Tongue (tissue), 2 donors: Measurements from ENCODE around the gene CRACR2A. TPM values are rescaled to one million over a fixed set of nuclear protein-coding genes. Genes with fewer than 3 reads are reported as not detected.

ENCODE experiments used
- DNase-seq: peaks from one replicate; pipeline ENCODE4 v3.0.0-alpha.2; 2015
- total RNA-seq: library from RNA; depleted of rRNA; stranded (reverse); fragments of >200 nt; gene quantifications from one replicate; pipeline ENCODE4 v1.2.3, GENCODE V29; 2014

CRACR2A gene
- total RNA-seq, 1 donor from 2014 or later: 5.1 TPM

DNA sequence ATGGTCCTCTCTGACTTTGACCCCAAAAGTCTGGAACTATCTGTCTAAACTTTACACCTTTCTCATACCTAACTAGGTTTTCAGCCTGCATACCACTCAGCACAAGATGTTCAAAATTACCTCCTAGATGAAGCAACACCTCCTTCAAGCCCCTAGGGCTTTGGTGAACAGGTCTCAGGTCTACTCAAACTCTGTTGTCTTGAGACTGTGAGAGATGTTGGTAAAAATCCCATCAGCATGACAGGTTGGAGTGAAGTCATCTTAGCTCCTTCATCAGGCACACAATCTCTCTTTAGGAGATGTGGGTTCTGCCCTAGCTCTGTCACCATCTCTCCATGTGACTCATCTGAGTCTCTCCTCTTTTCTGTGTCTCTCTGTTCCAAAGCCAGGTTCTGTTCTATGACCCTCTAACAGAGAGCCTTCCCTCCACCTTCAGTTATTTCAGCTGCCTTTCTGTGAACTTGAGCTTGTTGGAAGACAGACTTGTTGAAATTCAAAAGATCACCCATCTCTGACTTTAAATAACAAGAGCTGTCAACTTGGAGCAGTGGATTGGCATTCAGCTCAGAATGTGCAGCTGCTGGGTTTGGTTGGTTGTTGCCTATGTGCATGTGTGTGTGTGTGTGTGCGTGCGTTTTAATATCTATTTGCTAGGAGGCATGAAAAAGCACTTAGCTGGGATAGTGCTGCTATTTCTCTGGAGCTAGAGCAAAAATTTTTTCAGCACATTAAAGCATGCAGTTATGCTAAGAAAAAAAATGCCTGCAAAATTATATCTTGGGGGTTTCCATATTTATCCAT lies 130.7 kb downstream of the CRACR2A start:
- peak; percentile 72 for DNase-seq

DNA sequence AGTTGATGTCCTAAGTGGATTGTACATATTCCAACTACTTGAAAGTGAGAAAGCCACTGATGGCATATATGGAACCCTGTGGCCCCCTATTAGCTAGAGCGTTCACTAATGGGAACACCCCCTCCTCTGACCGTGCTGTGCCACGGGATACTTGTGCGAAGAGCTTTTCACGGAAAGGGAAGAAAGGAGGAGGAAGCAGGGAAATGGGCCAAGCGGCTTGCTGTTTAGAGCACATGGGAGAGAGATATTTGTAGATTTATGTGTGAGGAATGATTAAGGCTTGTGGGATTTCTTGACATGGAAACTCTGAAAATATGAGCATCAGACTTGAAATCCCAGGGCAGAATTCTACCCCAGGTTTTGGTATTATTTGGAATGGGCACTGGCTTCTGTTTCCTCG lies 132.1 kb downstream of the CRACR2A start:
- no peak for DNase-seq

DNA sequence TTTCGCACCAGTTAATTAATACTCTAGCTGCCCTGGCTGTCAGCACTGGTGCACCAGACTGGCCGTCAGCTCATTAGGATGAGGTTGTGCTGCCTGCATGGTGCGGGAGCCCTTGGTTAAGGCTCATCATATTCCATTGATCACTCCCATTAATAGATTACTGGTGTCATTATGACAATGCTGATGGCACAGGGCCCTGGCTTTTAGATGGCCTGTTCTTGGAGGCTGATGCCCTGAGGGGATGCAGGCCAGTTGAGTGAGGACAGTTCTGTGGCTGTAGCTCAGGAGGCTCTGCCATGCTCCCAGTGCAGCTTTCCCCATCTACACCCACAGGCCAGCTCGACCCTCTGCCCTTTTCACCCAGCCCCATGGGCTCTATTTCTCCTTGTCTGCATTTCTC lies 135.3 kb downstream of the CRACR2A start:
- no peak for DNase-seq

DNA sequence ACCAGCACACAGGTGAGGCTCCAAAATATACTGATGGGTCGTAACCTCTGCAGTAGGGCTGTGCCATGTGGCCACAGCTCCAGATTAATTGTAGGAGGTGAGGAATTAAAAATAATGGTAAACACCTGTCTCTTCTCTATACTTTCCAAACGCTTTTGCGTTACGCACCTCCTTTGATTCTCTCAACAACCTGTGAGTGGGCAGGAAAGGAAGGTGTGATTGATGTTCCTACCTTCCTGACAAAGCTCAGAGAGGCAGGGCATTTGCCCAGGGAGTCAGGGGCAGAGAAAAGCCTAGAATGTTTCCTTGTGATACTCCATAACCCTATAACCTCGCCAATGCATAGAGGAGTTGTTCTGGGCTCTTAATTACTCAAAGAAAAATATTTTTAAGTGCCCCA lies 137.0 kb downstream of the CRACR2A start:
- DNase-seq: no peak

DNA sequence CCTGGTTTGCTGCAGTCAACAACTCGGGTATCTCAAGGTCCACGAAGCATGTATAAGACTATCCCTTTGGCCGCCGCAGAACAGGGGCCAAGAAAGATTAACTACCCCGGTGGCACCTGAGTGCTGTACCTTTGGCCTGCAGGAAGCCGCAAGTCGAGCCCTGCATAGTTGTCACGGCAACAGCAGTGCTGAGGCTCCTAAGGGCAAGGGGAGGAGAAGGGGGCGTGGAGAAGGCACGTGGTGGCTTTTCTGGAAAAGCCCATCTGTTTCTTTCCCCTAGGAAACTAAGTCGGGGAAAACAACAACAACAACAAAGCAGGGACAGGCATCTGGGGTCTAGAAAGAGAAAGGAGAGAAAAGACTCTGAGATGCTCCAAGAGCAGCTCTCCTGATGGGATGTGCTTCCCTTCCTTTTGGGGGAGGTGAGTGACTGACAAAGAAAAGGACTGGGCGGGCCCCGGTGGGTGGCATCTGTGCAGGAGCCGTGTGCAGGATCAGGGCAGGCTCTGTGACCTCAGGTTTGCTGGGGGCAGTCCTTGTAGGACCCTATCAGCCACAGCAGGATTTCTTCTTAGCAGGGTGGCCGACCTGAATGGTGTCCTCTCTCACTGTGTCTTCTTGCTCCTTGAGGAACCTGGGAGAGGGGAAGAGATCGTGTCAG lies 138.0 kb downstream of the CRACR2A start:
- no peak for DNase-seq

DNA sequence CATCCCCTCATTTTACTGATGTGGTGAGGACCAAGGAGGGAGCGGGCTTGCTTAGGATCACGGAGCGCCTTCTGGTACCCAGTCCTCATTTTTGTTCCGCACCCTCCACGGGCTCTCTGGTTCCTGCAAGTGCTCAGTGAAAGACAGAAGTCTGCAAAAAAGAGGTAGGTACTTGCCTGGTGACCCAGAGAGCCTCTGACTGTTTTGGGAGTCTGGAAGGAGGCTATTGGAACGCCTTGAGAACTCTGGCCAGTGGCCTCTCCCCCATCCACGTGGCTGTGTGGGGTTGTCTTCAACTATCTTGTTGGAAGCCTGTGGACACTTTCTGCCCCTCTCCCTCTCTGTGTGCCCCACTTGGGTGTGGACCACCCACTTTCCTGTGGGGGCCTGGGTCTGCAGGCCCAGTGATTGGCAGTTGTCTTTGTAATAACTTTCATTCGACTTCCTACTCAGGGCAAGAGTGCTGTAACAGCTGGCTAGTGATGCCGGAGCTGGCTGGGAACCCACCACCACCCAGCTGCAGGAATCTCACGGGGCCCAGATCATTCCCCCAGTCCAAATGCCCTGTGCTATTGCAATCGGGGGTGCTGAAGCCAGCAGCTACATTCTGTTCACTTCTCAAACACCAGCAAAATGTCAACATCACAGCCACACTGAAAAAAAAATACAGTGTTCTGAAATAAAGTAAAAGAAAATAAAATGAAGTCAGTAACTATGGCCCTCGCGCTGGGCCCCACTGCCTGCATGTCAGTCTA lies 139.1 kb downstream of the CRACR2A start:
- DNase-seq: no peak

DNA sequence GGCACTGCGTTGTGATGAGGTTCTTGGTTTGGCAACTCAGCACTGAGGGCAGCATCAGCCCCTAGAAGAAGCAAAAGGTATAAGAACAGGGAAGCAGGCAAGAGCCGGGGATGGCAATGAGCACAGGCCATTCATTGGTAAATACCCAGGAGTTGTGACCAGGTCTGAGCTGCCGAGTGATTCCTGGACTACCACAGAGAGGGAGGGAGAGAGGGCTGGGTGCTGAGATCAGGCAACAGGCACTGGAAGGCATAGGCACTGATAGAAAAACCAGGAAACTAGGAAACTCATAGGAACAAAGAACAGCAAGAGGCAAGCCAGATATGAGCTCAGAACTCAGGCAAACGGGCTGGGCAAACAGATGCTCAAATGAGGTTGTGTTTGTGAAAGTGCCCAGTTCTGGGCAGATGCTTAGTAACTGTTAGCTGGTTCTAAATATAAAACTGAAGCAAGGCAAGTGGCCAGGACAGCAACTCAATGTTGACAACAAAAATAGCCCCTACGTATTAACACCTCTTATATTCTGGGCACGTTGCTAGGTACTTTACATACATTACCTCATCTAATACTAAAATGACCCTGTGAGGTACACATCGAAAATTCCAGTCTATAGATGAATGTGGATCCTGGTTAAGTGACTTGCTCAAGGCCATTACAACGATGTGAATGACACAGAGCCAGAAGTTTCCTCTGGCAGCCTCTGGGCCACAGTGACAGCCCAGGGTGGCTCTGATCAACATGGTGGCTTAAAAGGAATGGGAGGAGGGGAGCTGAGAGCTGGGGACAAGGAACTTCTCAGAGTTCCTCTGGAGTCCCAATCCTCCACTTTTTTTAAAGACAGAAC lies 140.8 kb downstream of the CRACR2A start:
- DNase-seq: peak; percentile 23

DNA sequence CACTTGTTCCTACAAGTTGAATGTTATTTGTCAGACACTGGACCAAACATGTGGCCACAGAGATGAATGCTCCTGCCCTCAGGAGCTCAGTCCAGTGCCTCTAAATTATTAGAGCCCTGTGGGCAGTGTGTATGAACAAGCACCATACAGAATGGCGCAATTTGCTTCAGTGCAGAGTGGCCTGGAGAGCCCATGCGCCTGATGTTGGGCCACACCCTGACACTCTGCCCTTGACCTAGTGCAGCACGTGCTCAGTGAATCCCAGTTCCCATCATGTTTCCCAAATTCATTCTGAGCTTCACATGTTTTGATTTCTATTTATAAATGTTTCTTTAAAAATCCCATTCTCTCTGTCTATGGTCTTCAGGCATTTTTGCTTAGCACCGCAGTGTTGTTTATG lies 145.1 kb downstream of the CRACR2A start:
- no peak for DNase-seq

DNA sequence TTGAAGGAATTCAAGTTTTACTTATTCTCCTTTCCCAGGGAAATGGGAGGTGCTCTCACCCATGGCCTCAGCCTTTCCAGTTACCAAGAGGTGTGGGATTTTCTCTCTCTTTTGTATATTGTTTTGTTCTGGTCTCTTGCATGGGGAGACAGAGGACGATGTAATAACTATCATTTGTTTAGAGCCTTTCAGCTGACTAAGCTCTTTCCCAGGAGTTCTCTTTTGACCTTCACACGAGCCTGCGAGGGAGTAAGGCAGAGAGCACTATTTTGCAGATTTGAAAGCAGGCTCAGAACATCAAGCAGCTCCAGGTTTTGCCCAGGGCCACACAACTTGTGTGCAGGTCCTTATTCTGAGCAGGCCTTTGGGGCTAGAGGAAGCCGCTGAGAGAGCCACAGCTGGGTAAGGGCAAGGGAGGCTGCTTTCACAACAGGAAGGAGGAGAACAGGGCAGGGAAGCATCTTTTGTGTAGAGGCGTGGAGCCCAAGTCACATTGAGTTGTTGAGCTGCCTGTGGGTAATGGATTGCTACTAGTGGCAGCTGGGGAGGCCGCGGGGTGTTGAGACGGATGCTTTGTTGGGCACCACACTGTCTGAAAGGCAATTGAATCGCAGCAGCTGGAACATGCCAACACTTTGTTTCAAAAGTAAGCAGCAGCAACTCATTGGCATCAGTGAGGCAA lies 145.7 kb downstream of the CRACR2A start:
- DNase-seq: no peak

DNA sequence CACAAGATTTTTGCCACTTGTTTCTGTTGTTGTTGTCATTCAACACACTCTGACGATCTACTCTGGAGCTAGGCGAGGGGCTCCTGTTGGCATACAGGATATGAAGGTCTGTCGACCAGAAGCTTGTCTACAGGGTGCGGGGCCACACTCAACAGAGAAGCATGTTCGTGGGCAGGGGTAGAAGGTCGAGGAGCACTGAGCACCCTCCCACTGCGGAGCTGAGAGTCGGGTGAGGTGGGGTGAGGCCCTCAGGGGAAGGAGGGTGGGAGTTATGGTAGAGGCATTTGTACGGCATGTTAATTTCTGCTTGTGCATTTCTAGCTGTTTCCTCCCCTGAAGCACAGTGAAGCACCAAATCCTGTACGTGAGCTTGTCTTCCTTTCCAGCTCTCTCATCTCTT lies 146.8 kb downstream of the CRACR2A start:
- no peak for DNase-seq

DNA sequence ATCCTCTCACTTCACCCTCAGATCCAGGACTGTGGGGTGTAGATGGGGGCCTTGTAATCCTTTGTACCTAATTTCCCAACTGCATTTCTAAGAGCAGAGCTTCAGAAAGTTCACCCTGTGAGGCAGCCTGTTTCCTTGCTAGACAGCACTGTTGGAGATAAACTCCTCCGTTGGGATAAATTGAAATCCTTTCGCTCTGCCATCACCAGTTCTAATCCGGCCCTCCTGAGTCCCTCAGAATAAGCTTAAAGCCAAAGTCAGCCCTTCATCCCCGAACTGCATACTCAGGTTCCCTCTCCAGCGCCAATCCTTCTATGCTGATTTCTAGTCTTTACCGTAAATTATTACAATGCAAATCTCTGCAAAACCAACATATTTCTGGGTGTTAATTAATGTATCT lies 147.2 kb downstream of the CRACR2A start:
- DNase-seq: no peak

DNA sequence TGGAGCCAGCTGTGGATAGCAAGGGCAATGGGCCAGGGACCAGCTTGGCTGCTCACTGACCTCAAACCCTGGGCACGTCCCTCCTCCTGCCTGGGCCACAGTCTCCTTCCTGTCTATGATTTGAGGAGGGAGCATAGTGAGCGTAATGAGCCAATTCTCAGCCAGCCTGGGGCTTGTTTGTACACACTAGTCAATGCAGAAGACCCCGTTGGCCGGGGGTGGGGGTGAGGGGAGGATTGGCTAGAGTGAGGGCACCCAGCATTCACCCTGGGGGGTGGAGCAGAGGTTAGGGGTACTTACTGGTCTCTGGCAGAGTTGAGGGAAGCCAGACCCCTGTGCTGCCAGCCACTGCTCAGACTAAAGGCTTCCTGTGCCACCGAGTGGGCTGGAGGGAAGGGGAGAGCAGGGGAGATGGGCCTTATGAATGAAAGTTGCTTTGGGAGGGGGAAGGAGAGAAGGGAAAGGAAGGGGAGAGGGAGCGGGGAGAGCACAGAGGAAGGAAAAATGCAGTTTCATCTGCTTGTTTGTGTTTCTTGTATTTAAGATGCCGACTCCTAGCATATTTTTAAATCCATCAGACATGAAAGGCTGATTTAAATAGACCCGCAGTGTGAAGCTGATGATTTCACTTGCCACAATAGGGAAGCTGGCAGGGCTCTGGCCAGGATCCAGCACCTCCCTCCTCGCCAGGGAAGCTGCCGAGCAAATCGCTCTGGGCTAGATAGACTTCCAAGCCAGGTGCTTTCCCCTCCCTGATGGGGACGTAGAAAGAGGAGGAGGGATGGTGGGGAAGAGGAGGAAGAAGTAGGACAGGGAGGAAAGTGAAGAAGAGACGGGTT lies 147.9 kb downstream of the CRACR2A start:
- peak; percentile 58 for DNase-seq

DNA sequence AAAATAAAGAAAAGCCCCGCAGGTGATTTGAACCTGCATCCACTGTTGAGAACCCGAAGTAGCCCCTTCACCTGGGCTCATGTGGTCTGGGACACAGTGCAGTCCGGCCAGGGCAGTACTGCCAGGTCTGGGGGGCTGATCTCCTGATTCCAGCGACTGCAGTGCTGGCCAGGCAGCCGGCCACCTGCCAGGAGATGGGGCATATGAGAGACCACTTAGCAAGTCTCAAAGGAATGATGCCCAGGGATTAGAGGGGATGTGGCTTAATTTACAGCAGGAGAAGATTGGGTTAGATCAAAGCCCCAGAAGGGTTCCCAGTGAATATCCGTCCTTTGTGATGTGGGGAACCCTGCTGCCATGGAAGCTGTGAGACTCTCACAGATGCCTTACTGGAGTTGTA lies 148.6 kb downstream of the CRACR2A start:
- DNase-seq: no peak

DNA sequence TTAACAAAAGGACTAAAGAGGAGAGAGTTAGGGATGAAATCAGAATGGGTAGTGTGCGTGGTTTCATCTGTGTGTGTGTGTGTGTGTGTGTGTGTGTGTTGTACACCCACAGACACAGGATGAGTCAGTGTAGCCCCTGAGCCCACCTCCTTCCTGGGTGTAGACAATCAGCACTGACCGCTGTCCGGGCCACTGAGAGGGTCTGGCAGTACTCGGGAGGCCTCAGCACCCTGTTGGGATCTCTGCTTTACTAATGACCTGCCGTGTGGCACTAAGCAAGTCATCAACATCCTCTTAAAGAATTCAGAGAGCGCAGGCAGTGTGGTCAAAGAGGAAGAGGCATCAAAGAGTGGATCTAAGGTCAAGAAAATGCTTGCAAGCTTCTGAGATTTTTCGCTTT lies 149.3 kb downstream of the CRACR2A start:
- no peak for DNase-seq

DNA sequence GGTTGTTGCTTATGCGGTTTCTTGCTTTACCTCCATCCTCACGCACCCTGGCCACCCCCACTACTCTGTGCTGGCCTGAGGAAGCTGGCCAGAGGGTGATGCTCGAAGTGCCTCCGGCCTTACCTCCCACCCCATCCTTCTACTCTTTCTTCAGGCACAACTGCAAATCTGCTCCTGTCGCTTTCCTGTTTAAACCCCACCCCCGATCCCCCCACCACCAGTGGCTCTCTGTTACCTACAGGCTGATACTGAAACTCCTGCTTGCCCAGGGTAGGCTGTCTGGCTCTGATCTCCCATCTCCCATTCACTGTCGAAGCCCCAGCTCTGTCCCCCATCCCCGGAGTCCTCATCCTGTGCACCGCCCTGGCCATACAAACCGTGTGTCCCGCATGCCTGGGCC lies 150.4 kb downstream of the CRACR2A start:
- no peak for DNase-seq

DNA sequence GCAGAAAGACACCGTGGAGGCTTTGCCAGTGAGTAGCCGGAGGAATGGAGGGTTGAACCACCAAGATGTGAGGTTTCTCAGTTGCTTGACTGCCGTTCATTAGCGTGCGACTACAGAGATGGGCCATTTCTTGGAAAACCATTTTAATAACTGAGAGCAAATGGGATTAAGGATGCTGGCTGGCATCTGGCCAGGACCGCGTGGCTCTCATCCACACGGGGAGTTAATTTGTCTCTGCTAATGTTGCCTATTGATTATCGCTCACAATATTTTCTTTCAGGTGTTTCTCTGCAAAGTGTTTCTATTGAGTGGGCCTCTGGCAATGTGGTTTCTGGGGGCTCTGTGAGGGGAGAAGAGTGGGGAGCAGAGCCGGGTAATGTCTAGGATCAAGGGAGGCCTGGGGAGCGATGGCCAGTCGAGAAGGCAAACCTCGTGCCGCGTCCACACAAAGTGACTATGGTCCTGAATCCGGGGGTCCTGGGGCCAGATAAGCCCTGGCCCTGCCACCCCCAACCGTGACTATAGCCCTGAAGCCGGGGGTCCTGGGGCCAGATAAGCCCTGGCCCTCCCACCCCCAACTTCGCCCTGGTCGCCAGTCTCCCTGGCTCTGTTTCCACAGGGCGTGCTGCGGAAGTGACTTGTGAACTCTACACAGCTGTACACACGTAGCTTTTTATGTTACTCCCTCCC lies 151.3 kb downstream of the CRACR2A start:
- DNase-seq: no peak

DNA sequence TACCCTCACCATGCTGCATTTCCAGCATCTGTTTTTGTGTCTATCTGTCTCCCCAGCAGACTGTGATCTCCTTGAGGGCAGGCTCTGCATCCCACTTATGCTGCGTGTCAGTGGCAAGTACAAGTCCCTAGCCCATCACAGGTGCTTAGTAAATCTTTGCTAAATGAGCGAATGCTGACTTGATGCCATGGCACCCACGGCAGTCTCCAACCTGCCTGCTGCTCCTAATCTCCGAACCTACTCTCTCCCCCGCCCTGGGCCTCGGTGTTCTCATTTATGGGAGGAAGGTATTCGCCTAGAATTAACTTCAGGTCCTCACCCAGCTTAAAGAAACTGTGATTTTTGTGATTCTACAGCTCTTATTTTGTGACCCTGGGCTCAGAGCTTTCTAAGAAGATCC lies 152.0 kb downstream of the CRACR2A start:
- DNase-seq: no peak

DNA sequence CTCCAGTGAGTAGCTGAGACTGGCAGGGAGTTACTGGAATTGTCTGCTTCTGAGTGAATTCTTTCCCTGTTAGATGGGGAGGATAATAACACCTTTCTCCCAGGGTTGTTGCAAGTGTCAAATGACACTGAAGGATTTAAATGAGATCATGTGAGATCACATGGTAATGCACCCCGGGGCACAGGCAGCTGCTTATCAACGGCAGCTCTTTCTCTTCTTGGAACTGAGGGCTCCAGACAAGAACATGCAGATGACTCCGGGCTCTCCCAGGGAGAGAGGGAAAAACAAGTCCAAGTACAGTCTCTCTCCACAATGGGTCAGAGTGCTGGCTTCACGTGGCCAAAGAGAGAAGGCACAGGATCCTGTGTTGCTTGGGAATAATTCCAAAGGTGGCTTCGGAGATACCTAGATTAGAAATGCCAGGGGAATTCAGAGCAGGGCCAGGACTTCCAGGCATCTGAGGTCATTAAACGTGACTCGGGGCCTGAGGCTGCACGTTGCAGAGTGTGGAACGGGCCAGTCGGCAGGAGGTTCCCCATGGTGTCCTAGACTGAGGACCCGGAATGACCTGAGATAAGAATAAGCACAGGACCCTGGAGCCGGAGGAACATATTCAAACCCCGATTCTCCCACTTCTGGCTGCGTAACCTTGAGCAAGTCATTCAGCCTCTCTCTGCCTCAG lies 152.7 kb downstream of the CRACR2A start:
- DNase-seq: no peak
